HCT116 (cell line): Measurements from ENCODE around the gene TEX22. TPM values are rescaled to one million over a fixed set of nuclear protein-coding genes. Genes with fewer than 3 reads are reported as not detected.

Experiments
- ATAC-seq: fragments of 200-7000 bp; cut with Tn5 transposase; 2 replicates; pipeline ENCODE4 v1.9.1; 2020; ENCODE audit warnings: mild to moderate bottlenecking, moderate library complexity
- BruUV-seq: library from RNA; stranded (reverse); fragments of 400-500 nt; replicated peaks from 2 replicates; lab custom pipeline; 2021; lab: Mats Ljungman, UMichigan
- CTCF ChIA-PET: fragments of 300-600 bp; sonication (Branson Sonifier 250); formaldehyde crosslinking; loops from one replicate; lab custom pipeline; 2021; ENCODE audit warnings: antibody characterized with exemption; lab: Charles Lee
- POLR2A ChIA-PET: fragments of 300-600, 350-600 bp; sonication (Branson Sonifier 250); formaldehyde crosslinking; loops from one replicate; lab custom pipeline; 2021; ENCODE audit warnings: antibody characterized with exemption; lab: Charles Lee
- RAD21 ChIA-PET, 2 experiments: fragments of 300-600 bp; sonication (Branson Sonifier 250); formaldehyde crosslinking; loops; one replicate each; lab custom pipeline; 2023; ENCODE audit warnings: low total read pairs in 2 of 2; ENCODE audit not compliant: uncharacterized antibody in 2 of 2, unreplicated experiment in 2 of 2, low non-redundant PET in 1 of 2; lab: Charles Lee
- DNase-seq: peaks from one replicate; pipeline ENCODE4 v3.0.0-alpha.2; 2010; ENCODE audit warnings: low read depth, low spot score
- H2AFZ ChIP-seq: fragments of 200-600 bp; shearing (Covaris generic), sonication (generic); 2 replicates; pipeline ENCODE4 v1.6.1; 2017; ENCODE audit warnings: low read depth, mixed run types, mixed read lengths, antibody characterized with exemption, low read length; ENCODE audit not compliant: poor library complexity, severe bottlenecking
- H3K27ac ChIP-seq: 2 replicates; pipeline ENCODE4 v1.5.1; 2012; ENCODE audit warnings: low read depth, low read length
- H3K27me3 ChIP-seq: fragments of 200-600 bp; sonication (generic); 2 replicates; pipeline ENCODE4 v1.6.1; 2016; ENCODE audit warnings: mixed run types, low read length, mixed read lengths; ENCODE audit not compliant: insufficient read depth
- H3K36me3 ChIP-seq, 2 experiments: fragments of 200-500 bp in 1 of 2; fragments of 200-600 bp in 1 of 2; sonication (Bioruptor generic) in 1 of 2; sonication (generic) in 1 of 2; 2 replicates each; pipeline versions ENCODE4 v1.5.1 to v1.6.1; 2014 to 2016; ENCODE audit warnings: low read length in 2 of 2, inconsistent platforms in 1 of 2, mixed read lengths in 1 of 2, mixed run types in 1 of 2; ENCODE audit not compliant: insufficient read depth in 2 of 2, control insufficient read depth in 1 of 2
- H3K4me1 ChIP-seq, 2 experiments: fragments of 200-600 bp in 1 of 2; sonication (generic) in 1 of 2; 2 replicates each; pipeline versions ENCODE4 v1.5.1 to v1.6.1; 2012 to 2017; ENCODE audit warnings: low read length in 2 of 2, inconsistent platforms in 1 of 2, mild to moderate bottlenecking in 1 of 2, mixed read lengths in 1 of 2, mixed run types in 1 of 2, moderate library complexity in 1 of 2; ENCODE audit not compliant: insufficient read depth in 2 of 2, control insufficient read depth in 1 of 2
- H3K4me2 ChIP-seq: fragments of 200-600 bp; sonication (generic); 2 replicates; pipeline ENCODE4 v1.6.1; 2017; ENCODE audit warnings: mixed run types, low read length, mixed read lengths
- H3K4me3 ChIP-seq, 2 experiments: fragments of 200-600 bp in 1 of 2; sonication (generic) in 1 of 2; replicated peaks in 1 of 2; 2 replicates each; pipeline ENCODE4 v1.5.1; 2011 to 2016; ENCODE audit warnings: low read length in 2 of 2, control low read depth in 1 of 2, low read depth in 1 of 2, mild to moderate bottlenecking in 1 of 2, mixed read lengths in 1 of 2, mixed run types in 1 of 2
- H3K79me2 ChIP-seq: fragments of 200-600 bp; sonication (generic); 2 replicates; pipeline ENCODE4 v1.6.1; 2017; ENCODE audit warnings: mild to moderate bottlenecking, mixed run types, low read length, moderate library complexity, mixed read lengths; ENCODE audit not compliant: insufficient read depth
- H3K9ac ChIP-seq: fragments of 200-600 bp; sonication (generic); 2 replicates; pipeline ENCODE4 v1.6.1; 2016; ENCODE audit warnings: low read length, mixed read lengths
- H3K9me2 ChIP-seq: fragments of 200-600 bp; sonication (generic), shearing (Covaris generic); 2 replicates; pipeline ENCODE4 v1.6.1; 2017; ENCODE audit warnings: mixed run types, mild to moderate bottlenecking, moderate library complexity; ENCODE audit not compliant: insufficient read depth
- H3K9me3 ChIP-seq, 2 experiments: fragments of 200-500 bp in 1 of 2; fragments of 200-600 bp in 1 of 2; sonication (Bioruptor generic) in 1 of 2; sonication (generic) in 1 of 2; 2 replicates each; pipeline ENCODE4 v1.6.1; 2014 to 2017; ENCODE audit warnings: low read length in 2 of 2, mixed read lengths in 2 of 2, inconsistent platforms in 1 of 2, low read depth in 1 of 2, mild to moderate bottlenecking in 1 of 2, mixed run types in 1 of 2, moderate library complexity in 1 of 2; ENCODE audit not compliant: control insufficient read depth in 1 of 2, insufficient read depth in 1 of 2
- H4K20me1 ChIP-seq: fragments of 200-600 bp; sonication (generic), shearing (Covaris generic); 2 replicates; pipeline ENCODE4 v1.6.1; 2017; ENCODE audit warnings: mixed run types, mild to moderate bottlenecking, moderate library complexity; ENCODE audit not compliant: insufficient read depth
- ATF3 ChIP-seq: IDR thresholded peaks from 2 replicates; pipeline ENCODE4 v1.6.1; 2012
- CEBPB ChIP-seq: IDR thresholded peaks from 2 replicates; pipeline ENCODE4 v1.6.1; 2012; ENCODE audit warnings: low read depth
- ELF1 ChIP-seq: IDR thresholded peaks from 2 replicates; pipeline ENCODE4 v1.6.1; 2012; ENCODE audit warnings: low read depth, borderline replicate concordance
- EZH2 ChIP-seq: fragments of 200-600 bp; sonication (generic); IDR thresholded peaks from 2 replicates; pipeline ENCODE4 v1.6.1; 2017; ENCODE audit warnings: antibody characterized with exemption, mixed run types
- EZH2phosphoT487 ChIP-seq: fragments of 200-600 bp; IDR thresholded peaks from 2 replicates; pipeline ENCODE4 v1.6.1; 2018; ENCODE audit warnings: antibody characterized with exemption, borderline replicate concordance
- FOSL1 ChIP-seq: IDR thresholded peaks from 2 replicates; pipeline ENCODE4 v1.6.1; 2012; ENCODE audit warnings: low read depth
- POLR2A ChIP-seq: IDR thresholded peaks from 2 replicates; pipeline ENCODE4 v1.7.0; 2011; ENCODE audit warnings: borderline replicate concordance; ENCODE audit not compliant: insufficient read depth, insufficient read length; ENCODE audit errors: extremely low read depth
- POLR2AphosphoS5 ChIP-seq: IDR thresholded peaks from 2 replicates; pipeline ENCODE4 v1.6.1; 2011; ENCODE audit warnings: mild to moderate bottlenecking, low read depth, low read length, moderate library complexity
- REST ChIP-seq: IDR thresholded peaks from 2 replicates; pipeline ENCODE4 v1.6.1; 2012; ENCODE audit warnings: low read depth
- SIN3A ChIP-seq: IDR thresholded peaks from 2 replicates; pipeline ENCODE4 v1.6.1; 2012; ENCODE audit warnings: low read depth
- SP1 ChIP-seq: IDR thresholded peaks from 2 replicates; pipeline ENCODE4 v1.6.1; 2012; ENCODE audit warnings: low read depth
- SRF ChIP-seq: IDR thresholded peaks from 2 replicates; pipeline ENCODE4 v1.6.1; 2012; ENCODE audit warnings: low read depth
- TCF7L2 ChIP-seq: IDR thresholded peaks from 2 replicates; pipeline ENCODE4 v1.7.0; 2011; ENCODE audit warnings: borderline replicate concordance, inconsistent platforms; ENCODE audit not compliant: insufficient read depth, insufficient read length; ENCODE audit errors: extremely low read depth
- YY1 ChIP-seq: IDR thresholded peaks from 2 replicates; pipeline ENCODE4 v1.6.1; 2011; ENCODE audit warnings: low read length, low read depth, moderate library complexity, mild to moderate bottlenecking; ENCODE audit not compliant: insufficient replicate concordance; ENCODE audit errors: extremely low read depth
- intact Hi-C: fragments of 100-400 bp; cut with micrococcal nuclease; formaldehyde crosslinking; loops from 2 replicates; pipeline ENCODE4 v1.10.0; 2022
- total RNA-seq: library from RNA; stranded (reverse); gene quantifications from one replicate; pipeline ENCODE4 v1.2.1, GENCODE V29; 2021; ENCODE audit not compliant: unreplicated experiment
- TF ChIP-seq, protein P1 (sequence below), 3 experiments: fragments of 200-600 bp in 1 of 3; sonication (generic) in 1 of 3; IDR thresholded peaks in 2 of 3; conservative IDR thresholded peaks in 1 of 3; 2 replicates each; pipeline ENCODE4 v1.5.1; 2012 to 2017; ENCODE audit warnings: low read depth in 2 of 3, low read length in 2 of 3, antibody characterized with exemption in 1 of 3, borderline replicate concordance in 1 of 3, control low read depth in 1 of 3, mild to moderate bottlenecking in 1 of 3, mixed read lengths in 1 of 3, mixed run types in 1 of 3, moderate library complexity in 1 of 3; ENCODE audit not compliant: insufficient read depth in 1 of 3

Gene TEX22
- total RNA-seq, 1 experiment from 2014 or later: 3.8 TPM

DNA sequence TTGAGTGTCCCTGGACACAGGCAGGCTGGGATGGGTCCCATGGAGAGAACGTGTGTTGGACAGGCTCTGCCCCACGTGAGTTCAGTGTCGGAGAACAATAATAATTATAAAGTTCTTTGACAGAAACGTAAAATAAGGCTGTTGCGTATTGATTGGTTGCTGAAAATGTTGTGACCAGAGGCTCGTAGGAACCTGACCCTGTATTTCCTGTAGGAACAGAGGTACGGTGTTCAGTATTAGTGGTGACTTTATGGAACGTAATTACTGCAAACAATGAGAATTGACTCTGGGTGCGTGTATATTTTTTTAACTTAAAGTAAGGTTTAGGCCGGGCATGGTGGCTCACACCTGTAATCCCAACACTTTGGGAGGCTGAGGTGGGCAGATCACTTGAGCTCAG, 29.1 kb downstream of the TEX22 start:
- CTCF ChIA-PET: no interaction called here
- Histone ChIP-seq H3K9me3 (no peaks in the 10 kb centered on the region), H3K9ac (no peak overlapping the region), H4K20me1 (peaks cover 19% of the 10 kb centered on the region), H3K4me3 (no peak overlapping the region), H3K79me2 (peaks cover 92% of the 10 kb centered on the region), H2AFZ (no peak overlapping the region), H3K36me3 (peaks cover 4 to 9% of the 10 kb centered on the region in 2 experiments; a peak in 3 of 4 replicates), H3K27me3 (no peaks in the 10 kb centered on the region), H3K4me2 (no peak overlapping the region), H3K9me2 (no peaks in the 10 kb centered on the region), H3K4me1 (peaks cover 20 to 38% of the 10 kb centered on the region in 2 experiments), H3K27ac (no peak overlapping the region)
- RAD21 ChIA-PET: no interaction called here
- POLR2A ChIA-PET: no interaction called here
- DNase-seq: no peak
- no peak for ATAC-seq
- intact Hi-C loops: no loop called here
- no TSS peak for BruUV-seq
- TF ChIP-seq YY1 (no peak), POLR2A (no peak), EZH2phosphoT487 (no peak), SRF (no peak), ELF1 (no peak), FOSL1 (no peak), EZH2 (no peak), ATF3 (no peak), SIN3A (no peak), POLR2AphosphoS5 (no peak), REST (no peak), TCF7L2 (no peak), SP1 (no peak), CEBPB (no peak)
- TF ChIP-seq, protein P1, sequence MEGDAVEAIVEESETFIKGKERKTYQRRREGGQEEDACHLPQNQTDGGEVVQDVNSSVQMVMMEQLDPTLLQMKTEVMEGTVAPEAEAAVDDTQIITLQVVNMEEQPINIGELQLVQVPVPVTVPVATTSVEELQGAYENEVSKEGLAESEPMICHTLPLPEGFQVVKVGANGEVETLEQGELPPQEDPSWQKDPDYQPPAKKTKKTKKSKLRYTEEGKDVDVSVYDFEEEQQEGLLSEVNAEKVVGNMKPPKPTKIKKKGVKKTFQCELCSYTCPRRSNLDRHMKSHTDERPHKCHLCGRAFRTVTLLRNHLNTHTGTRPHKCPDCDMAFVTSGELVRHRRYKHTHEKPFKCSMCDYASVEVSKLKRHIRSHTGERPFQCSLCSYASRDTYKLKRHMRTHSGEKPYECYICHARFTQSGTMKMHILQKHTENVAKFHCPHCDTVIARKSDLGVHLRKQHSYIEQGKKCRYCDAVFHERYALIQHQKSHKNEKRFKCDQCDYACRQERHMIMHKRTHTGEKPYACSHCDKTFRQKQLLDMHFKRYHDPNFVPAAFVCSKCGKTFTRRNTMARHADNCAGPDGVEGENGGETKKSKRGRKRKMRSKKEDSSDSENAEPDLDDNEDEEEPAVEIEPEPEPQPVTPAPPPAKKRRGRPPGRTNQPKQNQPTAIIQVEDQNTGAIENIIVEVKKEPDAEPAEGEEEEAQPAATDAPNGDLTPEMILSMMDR (IDR thresholded peaks at IDR 0.05 in 2 of 3, conservative IDR thresholded peaks at IDR 0.05 in 1 of 3; ENCODE audit: borderline replicate concordance in 1 of 3, insufficient read depth in 1 of 3, low read depth in 2 of 3, low read length in 2 of 3): no peak
